Measurements from ENCODE around the gene EMSY. TPM values are rescaled to one million over a fixed set of nuclear protein-coding genes. Genes with fewer than 3 reads are reported as not detected.

EMSY gene
- polyA plus RNA-seq, 1 of the 3 experiments (the other 2 are of a cell fraction): 11.1 TPM

GRCh38 chr11:76466666-76467065 lies 21.8 kb downstream of the EMSY start:
- ChIA-PET CTCF (no interaction called here), POLR2A (no interaction called here)
- no peak overlapping the region for H3K27ac ChIP-seq (ENCODE audit: low read depth in 2 of 2, low read length in 1 of 2)
- H3K4me3 ChIP-seq (ENCODE audit: low read depth in 2 of 2, low read length in 1 of 2): no peak overlapping the region
- no peaks in the 10 kb centered on the region for H4K20me1 ChIP-seq (ENCODE audit: insufficient read depth)
- H3K4me2 ChIP-seq: no peak overlapping the region
- TF ChIP-seq REST (IDR thresholded peaks at IDR 0.05; ENCODE audit: low read depth, low read length) (no peak), NRF1 (IDR thresholded peaks at IDR 0.05; ENCODE audit: low read depth, low read length) (no peak), RAD21 (IDR thresholded peaks at IDR 0.05; ENCODE audit: low read length) (no peak), CTCF (IDR thresholded peaks at IDR 0.05) (no peak)
- H2AFZ ChIP-seq (ENCODE audit: low read depth): no peak overlapping the region
- H3K79me2 ChIP-seq (ENCODE audit: insufficient read depth): 0 out of 2 replicates have a peak, but pooled peaks cover 2% of the 10 kb centered on the region
- H3K36me3 ChIP-seq (replicated peaks in 1 of 2; ENCODE audit: control insufficient read depth in 1 of 2, insufficient read depth in 2 of 2, low read length in 1 of 2): peaks cover 26 to 45% of the 10 kb centered on the region in 2 experiments
- no peaks in the 10 kb centered on the region for H3K27me3 ChIP-seq (ENCODE audit: insufficient read depth)
- no peaks in the 10 kb centered on the region; a peak in 1 of 4 replicates for H3K4me1 ChIP-seq (ENCODE audit: control insufficient read depth in 1 of 2, insufficient read depth in 2 of 2, low read depth in 1 of 2, low read length in 1 of 2)
- no peaks in the 10 kb centered on the region for H3K9me2 ChIP-seq
- H3F3A ChIP-seq (replicated peaks; ENCODE audit: insufficient read depth): no peaks in the 10 kb centered on the region
- H3K9me3 ChIP-seq: no peaks in the 10 kb centered on the region
- H3K9ac ChIP-seq: no peak overlapping the region
- DNase-seq: no peak

DNA sequence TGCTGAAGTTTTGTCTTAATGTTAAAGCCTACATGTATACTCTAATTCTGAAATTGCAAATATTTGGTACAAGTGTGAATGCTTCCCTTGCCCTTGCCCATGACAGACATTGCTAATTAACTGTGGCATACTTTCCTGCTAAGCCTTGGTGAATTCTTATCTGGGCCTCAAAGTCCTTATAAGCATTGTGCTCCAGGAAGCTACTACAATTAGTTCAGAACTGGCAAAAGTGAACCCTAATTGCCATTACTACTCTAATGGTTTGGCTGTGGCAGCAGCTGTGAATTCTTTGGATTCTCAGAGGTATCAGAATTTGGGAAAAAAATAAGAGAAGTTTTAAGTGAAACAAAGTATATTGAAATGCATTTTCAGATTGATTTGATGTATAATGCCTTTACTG lies 24.3 kb downstream of the EMSY start:
- Histone ChIP-seq H3K4me2 (no peak overlapping the region), H3K27ac (ENCODE audit: low read depth in 2 of 2, low read length in 1 of 2) (no peak overlapping the region), H3K9ac (no peak overlapping the region), H2AFZ (ENCODE audit: low read depth) (no peak overlapping the region), H3K36me3 (replicated peaks in 1 of 2; ENCODE audit: control insufficient read depth in 1 of 2, insufficient read depth in 2 of 2, low read length in 1 of 2) (peaks cover 43 to 54% of the 10 kb centered on the region in 2 experiments), H3K27me3 (ENCODE audit: insufficient read depth) (no peaks in the 10 kb centered on the region), H3K4me3 (ENCODE audit: low read depth in 2 of 2, low read length in 1 of 2) (no peak overlapping the region), H3F3A (replicated peaks; ENCODE audit: insufficient read depth) (no peaks in the 10 kb centered on the region), H3K4me1 (ENCODE audit: control insufficient read depth in 1 of 2, insufficient read depth in 2 of 2, low read depth in 1 of 2, low read length in 1 of 2) (no peaks in the 10 kb centered on the region; a peak in 1 of 4 replicates), H3K9me3 (no peaks in the 10 kb centered on the region), H3K79me2 (ENCODE audit: insufficient read depth) (0 out of 2 replicates have a peak, but pooled peaks cover 2% of the 10 kb centered on the region), H3K9me2 (no peaks in the 10 kb centered on the region), H4K20me1 (ENCODE audit: insufficient read depth) (no peaks in the 10 kb centered on the region)
- DNase-seq: no peak
- CTCF ChIA-PET: interaction anchor here (1.0 to 2.2 kb wide), 4 partner anchors 10 to 24 kb away, joined by 3 to 9 read pairs (median 4); no protein-coding TSS in a partner anchor
- POLR2A ChIA-PET: no interaction called here
- TF ChIP-seq REST (IDR thresholded peaks at IDR 0.05; ENCODE audit: low read depth, low read length) (no peak), EP300 (IDR thresholded peaks at IDR 0.05; ENCODE audit: borderline replicate concordance in 1 of 2, low read depth in 1 of 2, low read length in 1 of 2) (no peak), TAF1 (IDR thresholded peaks at IDR 0.05; ENCODE audit: borderline replicate concordance, low read depth, low read length) (no peak), JUND (IDR thresholded peaks at IDR 0.05) (no peak), POLR2AphosphoS5 (IDR thresholded peaks at IDR 0.05; ENCODE audit: low read depth, low read length) (no peak), GABPA (IDR thresholded peaks at IDR 0.05; ENCODE audit: low read depth) (no peak), GATA2 (CRISPR knock-in tag; IDR thresholded peaks at IDR 0.05) (no peak), ELF1 (IDR thresholded peaks at IDR 0.05) (no peak), SMC3 (IDR thresholded peaks at IDR 0.05; ENCODE audit: low read depth, low read length) (no peak), MEF2A (IDR thresholded peaks at IDR 0.05; ENCODE audit: borderline replicate concordance, low read depth) (no peak), TCF12 (IDR thresholded peaks at IDR 0.05) (no peak), NRF1 (IDR thresholded peaks at IDR 0.05; ENCODE audit: low read depth, low read length) (no peak)
- TF ChIP-seq, protein P1, sequence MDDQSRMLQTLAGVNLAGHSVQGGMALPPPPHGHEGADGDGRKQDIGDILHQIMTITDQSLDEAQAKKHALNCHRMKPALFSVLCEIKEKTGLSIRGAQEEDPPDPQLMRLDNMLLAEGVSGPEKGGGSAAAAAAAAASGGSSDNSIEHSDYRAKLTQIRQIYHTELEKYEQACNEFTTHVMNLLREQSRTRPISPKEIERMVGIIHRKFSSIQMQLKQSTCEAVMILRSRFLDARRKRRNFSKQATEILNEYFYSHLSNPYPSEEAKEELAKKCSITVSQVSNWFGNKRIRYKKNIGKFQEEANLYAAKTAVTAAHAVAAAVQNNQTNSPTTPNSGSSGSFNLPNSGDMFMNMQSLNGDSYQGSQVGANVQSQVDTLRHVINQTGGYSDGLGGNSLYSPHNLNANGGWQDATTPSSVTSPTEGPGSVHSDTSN (IDR thresholded peaks at IDR 0.05): no peak
- TF ChIP-seq, protein P2, sequence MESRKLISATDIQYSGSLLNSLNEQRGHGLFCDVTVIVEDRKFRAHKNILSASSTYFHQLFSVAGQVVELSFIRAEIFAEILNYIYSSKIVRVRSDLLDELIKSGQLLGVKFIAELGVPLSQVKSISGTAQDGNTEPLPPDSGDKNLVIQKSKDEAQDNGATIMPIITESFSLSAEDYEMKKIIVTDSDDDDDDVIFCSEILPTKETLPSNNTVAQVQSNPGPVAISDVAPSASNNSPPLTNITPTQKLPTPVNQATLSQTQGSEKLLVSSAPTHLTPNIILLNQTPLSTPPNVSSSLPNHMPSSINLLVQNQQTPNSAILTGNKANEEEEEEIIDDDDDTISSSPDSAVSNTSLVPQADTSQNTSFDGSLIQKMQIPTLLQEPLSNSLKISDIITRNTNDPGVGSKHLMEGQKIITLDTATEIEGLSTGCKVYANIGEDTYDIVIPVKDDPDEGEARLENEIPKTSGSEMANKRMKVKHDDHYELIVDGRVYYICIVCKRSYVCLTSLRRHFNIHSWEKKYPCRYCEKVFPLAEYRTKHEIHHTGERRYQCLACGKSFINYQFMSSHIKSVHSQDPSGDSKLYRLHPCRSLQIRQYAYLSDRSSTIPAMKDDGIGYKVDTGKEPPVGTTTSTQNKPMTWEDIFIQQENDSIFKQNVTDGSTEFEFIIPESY (IDR thresholded peaks at IDR 0.05; ENCODE audit: borderline replicate concordance, low read depth): no peak

Data from SK-N-SH (cell line).